Activated naive CD4-positive, alpha-beta T cell treated with anti-CD3 and anti-CD28 coated beads, Interleukin-2, amount 50 U/mL, for 16 hours (primary cell): ENCODE results near the gene KRTAP4-1.
"Not testable (repeated sequence)": the region's sequence is repeated elsewhere in the genome, so short reads cannot be mapped to it uniquely, and the experiment has no call there.

Experiments used
- DNase-seq: peaks from one replicate; pipeline ENCODE4 v3.0.0-alpha.2; 2020

The KRTAP4-1 gene

GRCh38 chr17:41184480-41184961, at the start of gene KRTAP4-1:
Gene KRTAP4-1 (minus strand): TSS chr17:41184911. CDS start chr17:41184854, 57 bp downstream.
- no peak for DNase-seq

GRCh38 chr17:41232399-41233105, 47.8 kb upstream of the KRTAP4-1 start, which contains the start of gene KRTAP9-3:
Gene KRTAP9-3 (plus strand): TSS chr17:41232449. CDS start chr17:41232502, 53 bp downstream.
- not testable (repeated sequence) for DNase-seq

GRCh38 chr17:41231731-41232130, 47.0 kb upstream of the KRTAP4-1 start:
- no peak for DNase-seq

- no peak for DNase-seq
Observed at GRCh38 chr17:41230094-41230493, 45.4 kb upstream of the KRTAP4-1 start.

GRCh38 chr17:41226598-41227095, 41.9 kb upstream of the KRTAP4-1 start, which contains the start of gene KRTAP9-2:
Gene KRTAP9-2 (plus strand): TSS chr17:41226648. CDS start chr17:41226655, 7 bp downstream.
- DNase-seq = not testable (repeated sequence)

- no peak for DNase-seq
Observed at GRCh38 chr17:41226051-41226450, 41.3 kb upstream of the KRTAP4-1 start.

- DNase-seq = no peak
Observed at GRCh38 chr17:41223821-41224220, 39.1 kb upstream of the KRTAP4-1 start.

- no peak for DNase-seq
Observed at GRCh38 chr17:41215681-41216080, 31.0 kb upstream of the KRTAP4-1 start.

GRCh38 chr17:41212524-41213169, 27.9 kb upstream of the KRTAP4-1 start:
- no peak for DNase-seq

- DNase-seq = no peak
Observed at GRCh38 chr17:41211845-41212466, 27.2 kb upstream of the KRTAP4-1 start.

GRCh38 chr17:41199421-41200078, 14.8 kb upstream of the KRTAP4-1 start:
- DNase-seq = no peak

- DNase-seq = no peak
Observed at GRCh38 chr17:41196068-41196467, 11.4 kb upstream of the KRTAP4-1 start.

- DNase-seq = no peak
Observed at GRCh38 chr17:41190328-41190727, 5.6 kb upstream of the KRTAP4-1 start.

- DNase-seq = not testable (repeated sequence)
Observed at GRCh38 chr17:41189837-41190318, 5.2 kb upstream of the KRTAP4-1 start, which contains the start of gene KRTAP9-1. Gene KRTAP9-1 (plus strand): TSS chr17:41189887. CDS start chr17:41189887, 0 bp downstream.

- DNase-seq = no peak
Observed at GRCh38 chr17:41186872-41187271, 2.2 kb upstream of the KRTAP4-1 start.

- no peak for DNase-seq
Observed at GRCh38 chr17:41185001-41185400, 290 bp upstream of the KRTAP4-1 start.

- DNase-seq = no peak
Observed at GRCh38 chr17:41178843-41179616, 5.7 kb downstream of the KRTAP4-1 start.

- no peak for DNase-seq
Observed at GRCh38 chr17:41178341-41178740, 6.4 kb downstream of the KRTAP4-1 start.

GRCh38 chr17:41177727-41178271, 6.9 kb downstream of the KRTAP4-1 start, which contains the start of gene KRTAP4-2:
Gene KRTAP4-2 (minus strand): TSS chr17:41178221. CDS start chr17:41178164, 57 bp downstream.
- no peak for DNase-seq

GRCh38 chr17:41176744-41177387, 7.8 kb downstream of the KRTAP4-1 start:
- no peak for DNase-seq

- no peak for DNase-seq
Observed at GRCh38 chr17:41171886-41172285, 12.8 kb downstream of the KRTAP4-1 start.
